ENCODE results near the gene HCN4. TPM values are rescaled to one million over a fixed set of nuclear protein-coding genes. Genes with fewer than 3 reads are reported as not detected.

Gene HCN4
- total and polyA plus RNA-seq, 8 donors: 0.09 to 1.1 (median 0.28) TPM

- no peak for TF ChIP-seq CTCF (IDR thresholded peaks at IDR 0.05)
- WGBS, 2 donors: 89 to 91% methylated on average over 3 of the region's 3 CpGs
- Histone ChIP-seq H3K27ac (no peak overlapping the region), H3K36me3 (no peaks in the 10 kb centered on the region), H3K9me3 (no peaks in the 10 kb centered on the region), H3K4me3 (no peak overlapping the region), H3K4me1 (no peaks in the 10 kb centered on the region), H3K27me3 (no peaks in the 10 kb centered on the region)
- no peak for FAIRE-seq
- ATAC-seq: no peak
- DNase-seq: no peak
- intact Hi-C loops (cut with DNase I): no loop called here
These were observed 48.1 kb downstream of the HCN4 start for GRCh38 chr15:73320619-73321180.

- 61 to 68% methylated on average over 8 of the region's 8 CpGs for WGBS, 2 donors
These were observed 49.1 kb downstream of the HCN4 start for GRCh38 chr15:73319460-73320245.

GRCh38 chr15:73318463-73319351 is 50.1 kb downstream of the HCN4 start:
- DNase-seq: peak in 1 of 6 donors; percentile 13
- peak in 2 of 4 donors; percentile 12 to 25 for ATAC-seq

More at GRCh38 chr15:73319460-73320245, 49.1 kb downstream of the HCN4 start:
- Histone ChIP-seq H3K36me3 (no peaks in the 10 kb centered on the region), H3K27me3 (no peaks in the 10 kb centered on the region), H3K27ac (no peak overlapping the region), H3K4me1 (no peaks in the 10 kb centered on the region), H3K9me3 (no peaks in the 10 kb centered on the region), H3K4me3 (no peak overlapping the region)
- no peak for TF ChIP-seq CTCF (IDR thresholded peaks at IDR 0.05)
- intact Hi-C loops (cut with DNase I): no loop called here
- ATAC-seq: no peak
- no peak for FAIRE-seq
- DNase-seq: no peak

More at GRCh38 chr15:73318463-73319351, 50.1 kb downstream of the HCN4 start:
- Histone ChIP-seq H3K4me1 (no peaks in the 10 kb centered on the region), H3K36me3 (no peaks in the 10 kb centered on the region), H3K27me3 (no peaks in the 10 kb centered on the region), H3K27ac (no peak overlapping the region), H3K9me3 (no peaks in the 10 kb centered on the region), H3K4me3 (no peak overlapping the region)
- FAIRE-seq: no peak
- TF ChIP-seq CTCF (IDR thresholded peaks at IDR 0.05): no peak
- 13 to 22% methylated on average over 34 to 42 of the region's 42 CpGs for WGBS, 2 donors
- intact Hi-C loops (cut with DNase I): no loop called here
